GM23338 (cell line): ENCODE data around the gene TGFB3. TPM values are rescaled to one million over a fixed set of nuclear protein-coding genes. Genes with fewer than 3 reads are reported as not detected.

ENCODE experiments used
- ATAC-seq: fragments of 200-7000 bp; cut with Tn5 transposase; 3 replicates; pipeline ENCODE4 v1.9.1; 2020
- DNase-seq: peaks from one replicate; pipeline ENCODE4 v3.0.0-alpha.2; 2015; ENCODE audit warnings: low spot score
- H2AFZ ChIP-seq: fragments of 200-600 bp; sonication (generic); 2 replicates; pipeline ENCODE4 v1.8.0; 2016; ENCODE audit warnings: antibody characterized with exemption, mild to moderate bottlenecking, moderate library complexity
- H3F3A ChIP-seq: fragments of 200-600 bp; sonication (generic); replicated peaks from 2 replicates; pipeline ENCODE4 v1.8.0; 2017; ENCODE audit warnings: antibody characterized with exemption, mixed run types, low read depth
- H3K27ac ChIP-seq: fragments of 200-600 bp; sonication (generic); 2 replicates; pipeline ENCODE4 v1.6.1; 2016; ENCODE audit warnings: low read depth
- H3K27me3 ChIP-seq: fragments of 200-600 bp; sonication (generic); 2 replicates; pipeline ENCODE4 v1.8.0; 2016; ENCODE audit warnings: mild to moderate bottlenecking, mixed run types, moderate library complexity; ENCODE audit not compliant: insufficient read depth
- H3K36me3 ChIP-seq: fragments of 200-600 bp; sonication (generic); 2 replicates; pipeline ENCODE4 v1.8.0; 2016; ENCODE audit warnings: mild to moderate bottlenecking; ENCODE audit not compliant: insufficient read depth
- H3K4me1 ChIP-seq: fragments of 200-600 bp; sonication (generic); 2 replicates; pipeline ENCODE4 v1.8.0; 2016; ENCODE audit warnings: mild to moderate bottlenecking, moderate library complexity; ENCODE audit not compliant: insufficient read depth
- H3K4me2 ChIP-seq: fragments of 200-600 bp; sonication (generic); 2 replicates; pipeline ENCODE4 v1.7.1; 2017; ENCODE audit warnings: mixed run types
- H3K4me3 ChIP-seq: fragments of 200-600 bp; sonication (generic); 2 replicates; pipeline ENCODE4 v1.6.1; 2016; ENCODE audit warnings: mixed run types
- H3K79me2 ChIP-seq: fragments of 200-600 bp; sonication (generic); replicated peaks from 2 replicates; pipeline ENCODE4 v1.8.0; 2017; ENCODE audit warnings: mild to moderate bottlenecking; ENCODE audit not compliant: insufficient read depth
- H3K9me2 ChIP-seq: fragments of 200-600 bp; sonication (generic); 2 replicates; pipeline ENCODE4 v1.8.0; 2017; ENCODE audit not compliant: insufficient read depth
- H4K20me1 ChIP-seq: fragments of 200-600 bp; sonication (generic); replicated peaks from 2 replicates; pipeline ENCODE4 v1.8.0; 2017; ENCODE audit warnings: mild to moderate bottlenecking; ENCODE audit not compliant: insufficient read depth
- H3K27ac Mint-ChIP-seq: 2 replicates; pipeline ENCODE4 v1.8.0; 2020; ENCODE audit warnings: inconsistent platforms, mild to moderate bottlenecking, moderate library complexity, mixed read lengths
- H3K27me3 Mint-ChIP-seq: 3 replicates; pipeline ENCODE4 v1.8.0; 2022; ENCODE audit warnings: low read depth, mild to moderate bottlenecking, moderate library complexity, mixed read lengths, inconsistent platforms; ENCODE audit not compliant: insufficient read depth, poor library complexity
- H3K36me3 Mint-ChIP-seq: 3 replicates; pipeline ENCODE4 v1.8.0; 2021; ENCODE audit warnings: low read depth, mild to moderate bottlenecking, inconsistent platforms, moderate library complexity, mixed read lengths
- H3K4me1 Mint-ChIP-seq: 3 replicates; pipeline ENCODE4 v1.8.0; 2020; ENCODE audit warnings: mild to moderate bottlenecking, inconsistent platforms, mixed read lengths
- H3K4me3 Mint-ChIP-seq: 3 replicates; pipeline ENCODE4 v1.8.0; 2021; ENCODE audit warnings: moderate library complexity, mild to moderate bottlenecking, inconsistent platforms, mixed read lengths
- H3K9me3 Mint-ChIP-seq: 3 replicates; pipeline ENCODE4 v1.8.0; 2020; ENCODE audit warnings: moderate library complexity, mild to moderate bottlenecking, inconsistent platforms, mixed read lengths
- CREB1 ChIP-seq: fragments of 250-450 bp; sonication (Bioruptor Pico); IDR thresholded peaks from 2 replicates; pipeline ENCODE4 v1.5.0; 2020; ENCODE audit warnings: low read depth, mild to moderate bottlenecking, moderate library complexity
- CTCF ChIP-seq, 2 experiments: fragments of 200-600 bp in 1 of 2; sonication (generic) in 1 of 2; conservative IDR thresholded peaks; 2 replicates each; pipeline versions ENCODE4 v1.5.1 to v1.6.1; 2016 to 2017; ENCODE audit warnings: antibody characterized with exemption in 2 of 2, low read depth in 2 of 2, mild to moderate bottlenecking in 2 of 2, moderate library complexity in 1 of 2
- ETS1 ChIP-seq: IDR thresholded peaks from 2 replicates; pipeline ENCODE4 v1.6.1; 2016; ENCODE audit warnings: antibody characterized with exemption
- EZH2 ChIP-seq: fragments of 200-600 bp; sonication (generic); IDR thresholded peaks from one replicate; pipeline ENCODE4 v1.8.0; 2017; ENCODE audit warnings: antibody characterized with exemption, mild to moderate bottlenecking, low read depth; ENCODE audit not compliant: unreplicated experiment
- EZH2phosphoT487 ChIP-seq: fragments of 200-600 bp; sonication (generic); IDR thresholded peaks from one replicate; pipeline ENCODE4 v1.8.1; 2018; ENCODE audit warnings: antibody characterized with exemption; ENCODE audit not compliant: unreplicated experiment
- JUNB ChIP-seq: IDR thresholded peaks from one replicate; pipeline ENCODE4 v1.6.1; 2016; ENCODE audit warnings: antibody characterized with exemption; ENCODE audit not compliant: unreplicated experiment
- NANOG ChIP-seq: IDR thresholded peaks from 2 replicates; pipeline ENCODE4 v1.6.1; 2016; ENCODE audit warnings: antibody characterized with exemption, borderline replicate concordance
- POLR2AphosphoS5 ChIP-seq: IDR thresholded peaks from 2 replicates; pipeline ENCODE4 v1.6.1; 2016; ENCODE audit warnings: antibody characterized with exemption, low read depth
- REST ChIP-seq: IDR thresholded peaks from one replicate; pipeline ENCODE4 v1.6.1; 2018; ENCODE audit warnings: antibody characterized with exemption; ENCODE audit not compliant: unreplicated experiment
- STAT1 ChIP-seq: IDR thresholded peaks from one replicate; pipeline ENCODE4 v1.6.1; 2016; ENCODE audit warnings: antibody characterized with exemption; ENCODE audit not compliant: unreplicated experiment
- ZNF114 ChIP-seq: fragments of 250-450 bp; sonication (Bioruptor Pico); IDR thresholded peaks from 2 replicates; pipeline ENCODE4 v1.5.0; 2020; ENCODE audit warnings: mild to moderate bottlenecking, moderate library complexity
- ZNF331 ChIP-seq: fragments of 250-450 bp; sonication (Bioruptor Pico); IDR thresholded peaks from 2 replicates; pipeline ENCODE4 v1.5.0; 2020; ENCODE audit warnings: low read depth, mild to moderate bottlenecking, moderate library complexity
- polyA plus RNA-seq: library from polyadenylated mRNA; unstranded; fragments of >200 nt; fragmentation: Nextera tagmentation; extraction: Ambion mirVana; gene quantifications from 2 replicates; pipeline ENCODE4 v1.2.1, GENCODE V29; 2016
- total RNA-seq: library from RNA; depleted of rRNA; stranded (reverse); fragments of >200 nt; shearing (Covaris generic); gene quantifications from 2 replicates; pipeline ENCODE4 v1.2.3, GENCODE V29; 2014

TGFB3 gene
- total and polyA plus RNA-seq, 2 experiments from 2014 or later, result 0.17 to 0.87 TPM

- Histone ChIP-seq H3K4me3 (no peak overlapping the region), H3K27ac (no peak overlapping the region), H3K79me2 (peaks cover 11% of the 10 kb centered on the region; the same call in 1 of the 2 replicates), H3K36me3 (no peaks in the 10 kb centered on the region), H3K27me3 (no peaks in the 10 kb centered on the region), H3K4me2 (no peak overlapping the region), H3K9me2 (no peaks in the 10 kb centered on the region), H2AFZ (no peak overlapping the region), H4K20me1 (no peaks in the 10 kb centered on the region; the same call in none of the 2 replicates), H3K4me1 (peaks cover 4% of the 10 kb centered on the region; the same call in 1 of the 2 replicates), H3F3A (no peaks in the 10 kb centered on the region)
- ATAC-seq, result no peak
- Mint-ChIP-seq H3K4me1 (peaks cover 7% of the 10 kb centered on the region), H3K27ac (no peak overlapping the region), H3K4me3 (no peak overlapping the region), H3K27me3 (peaks cover 1% of the 10 kb centered on the region), H3K36me3 (no peaks in the 10 kb centered on the region), H3K9me3 (no peaks in the 10 kb centered on the region)
- DNase-seq, result no peak
- no peak for TF ChIP-seq NANOG
- TF ChIP-seq EZH2, result no peak
- no peak for TF ChIP-seq EZH2phosphoT487
- TF ChIP-seq ZNF114 (CRISPR knock-in tag), result no peak
- TF ChIP-seq CTCF (conservative IDR thresholded peaks at IDR 0.05; ENCODE audit: low read depth in 2 of 2), result no peak
- TF ChIP-seq ZNF331 (CRISPR knock-in tag), result no peak
- no peak for TF ChIP-seq POLR2AphosphoS5
- no peak for TF ChIP-seq ETS1
- no peak for TF ChIP-seq CREB1
- TF ChIP-seq STAT1, result no peak
- TF ChIP-seq REST, result no peak
- TF ChIP-seq JUNB, result no peak
These were observed 8.5 kb upstream of the TGFB3 start for GRCh38 chr14:75990297-75990696.
